CD4-positive, alpha-beta T cell (primary cell): ENCODE measurements around the gene PTPRCAP. TPM values are rescaled to one million over a fixed set of nuclear protein-coding genes. Genes with fewer than 3 reads are reported as not detected.

Experiments
- ATAC-seq: fragments of 200-7000 bp; cut with Tn5 transposase; one replicate; pipeline ENCODE4 v1.10.0; 2022; ENCODE audit warnings: mild to moderate bottlenecking; ENCODE audit not compliant: poor library complexity
- CTCF ChIA-PET: fragments of 350-600 bp; sonication (Branson Sonifier 250); formaldehyde crosslinking; loops from one replicate; lab custom pipeline; 2021; ENCODE audit warnings: antibody characterized with exemption, inconsistent platforms; lab: Charles Lee
- POLR2A ChIA-PET: fragments of 350-600 bp; sonication (Branson Sonifier 250); formaldehyde crosslinking; loops from one replicate; lab custom pipeline; 2021; ENCODE audit warnings: antibody characterized with exemption, inconsistent platforms; lab: Charles Lee
- DNase-seq, 14 experiments: peaks; one replicate each; pipeline ENCODE4 v3.0.0-alpha.2; 2013 to 2020; ENCODE audit warnings: mixed read lengths in 2 of 14
- H3K27ac ChIP-seq, 2 donors: one replicate each; pipeline versions ENCODE4 v1.5.1 to v1.7.0; 2013; ENCODE audit warnings: low read length in 2 of 2, low read depth in 1 of 2, mild to moderate bottlenecking in 1 of 2
- H3K27me3 ChIP-seq, 2 experiments: 1 replicate in 1 of 2; 2 replicates in 1 of 2; pipeline versions ENCODE4 v1.6.1 to v1.7.0; 2013; ENCODE audit warnings: low read length in 2 of 2, control low read depth in 1 of 2, mild to moderate bottlenecking in 1 of 2, moderate library complexity in 1 of 2; ENCODE audit not compliant: insufficient read depth in 2 of 2, control insufficient read depth in 1 of 2
- H3K36me3 ChIP-seq: one replicate; pipeline ENCODE4 v1.6.1; 2013; ENCODE audit warnings: low read length, control low read depth; ENCODE audit not compliant: insufficient read depth
- H3K4me1 ChIP-seq: one replicate; pipeline ENCODE4 v1.6.1; 2013; ENCODE audit warnings: low read length, control low read depth; ENCODE audit not compliant: insufficient read depth
- H3K4me3 ChIP-seq: one replicate; pipeline ENCODE4 v1.5.1; 2013; ENCODE audit warnings: mild to moderate bottlenecking, low read length, moderate library complexity
- H3K9me3 ChIP-seq, 2 experiments: 1 replicate in 1 of 2; 2 replicates in 1 of 2; pipeline versions ENCODE4 v1.6.1 to v1.7.0; 2013; ENCODE audit warnings: low read length in 2 of 2, mild to moderate bottlenecking in 2 of 2, control low read depth in 1 of 2, moderate library complexity in 1 of 2; ENCODE audit not compliant: control insufficient read depth in 1 of 2, insufficient read depth in 1 of 2
- H3K27ac Mint-ChIP-seq: one replicate; pipeline ENCODE4 v1.8.0; 2020; ENCODE audit warnings: mixed read lengths
- H3K27me3 Mint-ChIP-seq: one replicate; pipeline ENCODE4 v1.8.0; 2021; ENCODE audit warnings: mixed read lengths
- H3K36me3 Mint-ChIP-seq: one replicate; pipeline ENCODE4 v1.8.0; 2021; ENCODE audit warnings: low read depth, mixed read lengths
- H3K4me1 Mint-ChIP-seq: one replicate; pipeline ENCODE4 v1.8.0; 2021; ENCODE audit warnings: low read depth, mixed read lengths
- H3K4me3 Mint-ChIP-seq: one replicate; pipeline ENCODE4 v1.8.0; 2020; ENCODE audit warnings: mild to moderate bottlenecking, mixed read lengths
- H3K9me3 Mint-ChIP-seq: one replicate; pipeline ENCODE4 v1.8.0; 2020; ENCODE audit warnings: mixed read lengths
- intact Hi-C, 2 experiments: fragments of 100-400 bp; cut with DNase I in 1 of 2; cut with micrococcal nuclease in 1 of 2; formaldehyde crosslinking; loops; one replicate each; pipeline versions ENCODE4 v1.15.1 to v1.9.0; 2023 to 2025; cut with DNase I, micrococcal nuclease
- total RNA-seq, 174 experiments: library from RNA in 2 of 174; stranded (reverse) in 2 of 174; gene quantifications; one replicate each; pipeline ENCODE4 v1.2.3 and lab custom pipeline; 2021 to 2026
- TF ChIP-seq, protein P1 (sequence below): fragments of 200-600 bp; IDR thresholded peaks from one replicate; pipeline ENCODE4 v1.8.0; 2022; ENCODE audit warnings: antibody characterized with exemption, mild to moderate bottlenecking

The PTPRCAP gene
- total RNA-seq, 2 experiments from 2014 or later: 129 to 134 TPM

DNA sequence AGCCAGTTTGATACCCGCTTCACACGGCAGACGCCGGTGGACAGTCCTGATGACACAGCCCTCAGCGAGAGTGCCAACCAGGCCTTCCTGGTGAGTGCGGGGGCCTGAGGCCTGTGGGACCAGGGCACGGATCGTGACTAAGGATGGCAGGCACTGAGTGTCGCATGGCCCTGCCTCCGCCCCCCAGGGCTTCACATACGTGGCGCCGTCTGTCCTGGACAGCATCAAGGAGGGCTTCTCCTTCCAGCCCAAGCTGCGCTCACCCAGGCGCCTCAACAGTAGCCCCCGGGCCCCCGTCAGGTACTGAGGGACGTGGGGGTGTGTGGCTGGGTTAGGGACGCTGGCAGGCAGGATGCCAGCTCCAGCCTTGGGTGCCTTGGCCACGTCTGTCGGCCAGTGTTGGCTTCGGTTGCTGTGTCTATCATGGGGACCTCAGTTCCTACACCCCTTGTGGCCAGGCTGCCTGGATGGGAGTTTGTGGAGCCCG is 3.0 kb downstream of the PTPRCAP start:
- Mint-ChIP-seq H3K9me3 (no peaks in the 10 kb centered on the region), H3K4me3 (peak overlapping the region; percentile 66), H3K27ac (peak overlapping the region; percentile 78), H3K4me1 (peaks cover 50% of the 10 kb centered on the region), H3K27me3 (no peaks in the 10 kb centered on the region), H3K36me3 (peaks cover 68% of the 10 kb centered on the region)
- Histone ChIP-seq H3K4me3 (peak overlapping the region; percentile 97), H3K4me1 (peaks cover 77% of the 10 kb centered on the region), H3K36me3 (peaks cover 59% of the 10 kb centered on the region), H3K9me3 (no peaks in the 10 kb centered on the region), H3K27ac (peak overlapping the region; percentile 52 to 94), H3K27me3 (no peaks in the 10 kb centered on the region)
- CTCF ChIA-PET: no interaction called here
- DNase-seq: peak in 2 of 14 experiments; percentile 39 to 50
- intact Hi-C loops: loop anchor here in 1 of 2 experiments (2.0 kb wide), 1 partner anchor 28 kb away; no protein-coding TSS in a partner anchor
- POLR2A ChIA-PET: interaction anchor here (1.2 to 17.7 kb wide), 8 partner anchors 10 to 83 kb away, joined by 6 to 411 read pairs (median 11); partner anchors contain the start of genes CARNS1, PPP1CA, TBC1D10C and TMEM134
- TF ChIP-seq, protein P1, sequence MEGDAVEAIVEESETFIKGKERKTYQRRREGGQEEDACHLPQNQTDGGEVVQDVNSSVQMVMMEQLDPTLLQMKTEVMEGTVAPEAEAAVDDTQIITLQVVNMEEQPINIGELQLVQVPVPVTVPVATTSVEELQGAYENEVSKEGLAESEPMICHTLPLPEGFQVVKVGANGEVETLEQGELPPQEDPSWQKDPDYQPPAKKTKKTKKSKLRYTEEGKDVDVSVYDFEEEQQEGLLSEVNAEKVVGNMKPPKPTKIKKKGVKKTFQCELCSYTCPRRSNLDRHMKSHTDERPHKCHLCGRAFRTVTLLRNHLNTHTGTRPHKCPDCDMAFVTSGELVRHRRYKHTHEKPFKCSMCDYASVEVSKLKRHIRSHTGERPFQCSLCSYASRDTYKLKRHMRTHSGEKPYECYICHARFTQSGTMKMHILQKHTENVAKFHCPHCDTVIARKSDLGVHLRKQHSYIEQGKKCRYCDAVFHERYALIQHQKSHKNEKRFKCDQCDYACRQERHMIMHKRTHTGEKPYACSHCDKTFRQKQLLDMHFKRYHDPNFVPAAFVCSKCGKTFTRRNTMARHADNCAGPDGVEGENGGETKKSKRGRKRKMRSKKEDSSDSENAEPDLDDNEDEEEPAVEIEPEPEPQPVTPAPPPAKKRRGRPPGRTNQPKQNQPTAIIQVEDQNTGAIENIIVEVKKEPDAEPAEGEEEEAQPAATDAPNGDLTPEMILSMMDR: no peak
- ATAC-seq: no peak

DNA sequence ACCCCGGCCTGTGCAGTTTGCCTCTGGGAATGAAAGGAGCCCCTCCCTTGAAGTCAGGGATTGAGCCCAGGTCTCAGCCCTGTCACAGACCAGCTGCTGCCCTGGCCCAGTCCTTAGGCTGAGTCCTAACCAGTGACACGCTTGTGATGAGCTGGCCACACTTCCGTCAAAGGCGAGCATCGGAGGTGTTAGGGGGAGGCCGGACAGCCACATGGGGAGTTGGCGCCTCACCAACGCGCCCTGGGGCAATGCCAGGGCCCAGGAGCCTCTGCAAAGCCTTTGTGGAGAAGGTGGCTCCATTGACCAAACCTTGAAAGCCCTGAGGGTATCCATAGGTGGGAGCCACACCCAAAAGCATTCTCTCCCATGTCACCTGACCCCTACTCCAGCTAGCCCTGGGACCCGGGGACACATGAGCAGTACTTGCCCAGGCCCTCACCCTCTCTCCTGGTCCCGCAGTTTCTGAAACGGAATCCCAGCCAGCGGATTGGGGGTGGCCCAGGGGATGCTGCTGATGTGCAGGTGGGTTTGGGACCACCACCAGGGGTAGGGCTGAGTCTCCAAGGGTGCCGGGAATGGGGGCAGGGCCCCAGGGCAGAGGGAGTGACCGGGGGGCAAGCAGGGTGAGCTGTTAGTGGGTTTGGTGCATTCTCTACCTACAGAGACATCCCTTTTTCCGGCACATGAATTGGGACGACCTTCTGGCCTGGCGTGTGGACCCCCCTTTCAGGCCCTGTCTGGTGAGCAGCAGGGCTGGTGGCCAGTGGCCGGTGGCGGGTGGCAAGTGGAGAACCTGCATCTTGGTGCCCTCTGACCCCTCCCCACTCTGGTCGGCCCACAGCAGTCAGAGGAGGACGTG is 3.7 kb downstream of the PTPRCAP start:
- POLR2A ChIA-PET: interaction anchor here (0.8 to 17.7 kb wide), 12 partner anchors 9 to 82 kb away, joined by 3 to 411 read pairs (median 8); partner anchors contain the start of genes AIP, CARNS1, POLD4 and PPP1CA
- peak overlapping the region; percentile 78 for H3K27ac Mint-ChIP-seq
- no peak overlapping the region for H3K4me3 ChIP-seq
- H3K4me1 Mint-ChIP-seq: peaks cover 47% of the 10 kb centered on the region
- peak in 3 of 14 experiments; percentile 37 to 59 (median 51) for DNase-seq
- H3K27me3 Mint-ChIP-seq: no peaks in the 10 kb centered on the region
- H3K36me3 Mint-ChIP-seq: peaks cover 67% of the 10 kb centered on the region
- no peaks in the 10 kb centered on the region for H3K9me3 ChIP-seq
- peak overlapping the region; percentile 52 to 94 for H3K27ac ChIP-seq
- peak overlapping the region; percentile 66 for H3K4me3 Mint-ChIP-seq
- H3K36me3 ChIP-seq: peaks cover 62% of the 10 kb centered on the region
- H3K27me3 ChIP-seq: no peaks in the 10 kb centered on the region
- peaks cover 77% of the 10 kb centered on the region for H3K4me1 ChIP-seq
- TF ChIP-seq, protein P1: no peak
- CTCF ChIA-PET: interaction anchor here (0.6 kb wide), 1 partner anchor 10 kb away, joined by 3 read pairs; no protein-coding TSS in a partner anchor
- no peaks in the 10 kb centered on the region for H3K9me3 Mint-ChIP-seq
- ATAC-seq: no peak
- intact Hi-C loops: loop anchor here in 1 of 2 experiments (2.0 kb wide), 1 partner anchor 27 kb away; no protein-coding TSS in a partner anchor

DNA sequence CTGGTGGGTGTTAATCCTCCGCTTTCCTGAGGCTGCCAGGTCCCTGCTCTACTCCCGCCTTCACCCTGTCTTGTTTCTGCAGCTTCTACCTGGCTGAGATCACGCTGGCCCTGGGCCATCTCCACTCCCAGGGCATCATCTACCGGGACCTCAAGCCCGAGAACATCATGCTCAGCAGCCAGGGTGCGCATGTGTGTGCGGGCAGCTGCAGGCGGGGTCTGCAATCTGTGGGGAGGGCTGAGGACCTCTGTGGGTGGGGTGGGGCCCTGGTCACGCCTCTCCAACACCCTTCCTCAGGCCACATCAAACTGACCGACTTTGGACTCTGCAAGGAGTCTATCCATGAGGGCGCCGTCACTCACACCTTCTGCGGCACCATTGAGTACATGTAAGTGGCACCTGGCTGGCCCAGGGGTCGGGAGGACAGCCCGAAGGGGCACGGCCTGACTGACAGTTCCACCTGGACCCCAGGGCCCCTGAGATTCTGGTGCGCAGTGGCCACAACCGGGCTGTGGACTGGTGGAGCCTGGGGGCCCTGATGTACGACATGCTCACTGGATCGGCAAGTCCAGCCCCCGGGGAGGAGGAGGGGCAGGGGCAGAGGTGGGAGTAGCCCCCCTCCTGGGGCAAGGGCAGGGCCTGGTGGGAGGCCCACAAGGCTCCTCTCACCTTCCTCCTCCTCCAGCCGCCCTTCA is 4.7 kb downstream of the PTPRCAP start:
- DNase-seq (no peak), ATAC-seq (no peak)
- Histone ChIP-seq H3K36me3 (peaks cover 62% of the 10 kb centered on the region), H3K4me1 (peaks cover 79% of the 10 kb centered on the region), H3K4me3 (no peak overlapping the region), H3K9me3 (no peaks in the 10 kb centered on the region), H3K27ac (peak overlapping the region in 1 of 2 donors; percentile 94), H3K27me3 (no peaks in the 10 kb centered on the region)
- Mint-ChIP-seq H3K36me3 (peaks cover 73% of the 10 kb centered on the region), H3K27me3 (no peaks in the 10 kb centered on the region), H3K4me3 (peak overlapping the region; percentile 77), H3K9me3 (no peaks in the 10 kb centered on the region), H3K4me1 (peaks cover 54% of the 10 kb centered on the region), H3K27ac (peak overlapping the region; percentile 78)
- TF ChIP-seq, protein P1: no peak
- ChIA-PET POLR2A (interaction anchor here (0.6 to 17.7 kb wide), 15 partner anchors 10 to 81 kb away, joined by 3 to 411 read pairs (median 5); partner anchors contain the start of genes AIP, CARNS1, PITPNM1 and POLD4), CTCF (no interaction called here)
- intact Hi-C loops: no loop called here
